Muscle of back (tissue), 11 donors: ENCODE measurements around the gene CD40LG. TPM values are rescaled to one million over a fixed set of nuclear protein-coding genes. Genes with fewer than 3 reads are reported as not detected.

ENCODE experiments used
- DNase-seq, 3 donors: peaks; one replicate each; pipeline versions ENCODE4 v3.0.0 to v3.0.0-alpha.2; 2013
- polyA plus RNA-seq, 10 donors: library from polyadenylated mRNA; unstranded; fragments of 120-200 nt; gene quantifications; one replicate each; pipeline ENCODE4 v1.2.1, GENCODE V29; 2013; ENCODE audit not compliant: insufficient read length in 10 of 10

Gene CD40LG
- polyA plus RNA-seq, 10 donors = 0.14 to 4.4 (median 0.55) TPM; not detected in 7

- peak; percentile 37 to 65 (median 51) for DNase-seq
These were observed 46.6 kb downstream of the CD40LG start for GRCh38 chrX:136694431-136695087.

- DNase-seq = no peak
These were observed 49.2 kb downstream of the CD40LG start for GRCh38 chrX:136697156-136697555.

- DNase-seq = no peak
These were observed 60.4 kb downstream of the CD40LG start for GRCh38 chrX:136708348-136708747.

Other genes starting within 250 kb of the CD40LG start
- gene BRS3, start 160.2 kb upstream of the CD40LG start, polyA plus RNA-seq = not detected
- gene HTATSF1, start 150.6 kb upstream of the CD40LG start, polyA plus RNA-seq = 100 to 1,000 TPM in 2 of 10 donors, 10 to 100 TPM in 8; 83.6 to 114 (median 90.1) TPM
- gene VGLL1, start 115.9 kb upstream of the CD40LG start, polyA plus RNA-seq = 1 to 10 TPM in 2 of 10 donors, not detected in 8; 1.6 to 2.6 TPM
- gene ARHGEF6, start 132.8 kb downstream of the CD40LG start, polyA plus RNA-seq = 10 to 100 TPM; 33.5 to 65.1 (median 42.4) TPM
- 100 to 1,000 TPM; 180 to 260 (median 216) TPM for gene RBMX, start 232.6 kb downstream of the CD40LG start, polyA plus RNA-seq